Ovary (tissue), 3 donors: ENCODE results near the gene P2RY8.

Experiments used
- CTCF ChIP-seq, 3 donors: fragments of 450-650 bp in 2 of 3; fragments of 200-600 bp in 1 of 3; IDR thresholded peaks; one replicate each; pipeline versions ENCODE4 v1.5.1 to v1.8.0; 2016 to 2022; ENCODE audit warnings: antibody characterized with exemption in 3 of 3, mild to moderate bottlenecking in 1 of 3
- EP300 ChIP-seq: sonication (generic); formaldehyde crosslinking; IDR thresholded peaks from one replicate; pipeline ENCODE4 v1.6.1; 2017; ENCODE audit warnings: antibody characterized with exemption
- POLR2A ChIP-seq: fragments of 450-650 bp; IDR thresholded peaks from one replicate; pipeline ENCODE4 v1.6.1; 2017; ENCODE audit warnings: antibody characterized with exemption, mild to moderate bottlenecking, moderate library complexity
- donor health status: DM: no; HTN: no; CAD: no.

- TF ChIP-seq CTCF (IDR thresholded peaks at IDR 0.05), result no peak
- no peak for TF ChIP-seq EP300
- TF ChIP-seq POLR2A, result no peak
Measured at GRCh38 chrX:1463581-1463980, 73.4 kb downstream of the P2RY8 start.
